H1 (cell line): ENCODE measurements around the gene POU4F2. TPM values are rescaled to one million over a fixed set of nuclear protein-coding genes. Genes with fewer than 3 reads are reported as not detected.

Experiments used
- CEBPB ChIP-seq: IDR thresholded peaks from 2 replicates; pipeline ENCODE4 v1.6.1; 2012; ENCODE audit warnings: low read depth, low read length
- CTBP2 ChIP-seq: IDR thresholded peaks from 2 replicates; pipeline ENCODE4 v1.7.0; 2011; ENCODE audit warnings: borderline replicate concordance, mild to moderate bottlenecking, moderate library complexity, mixed read lengths, low read length; ENCODE audit not compliant: insufficient read depth, insufficient read length
- EGR1 ChIP-seq: IDR thresholded peaks from 2 replicates; pipeline ENCODE4 v1.6.1; 2011; ENCODE audit warnings: low read depth, low read length, borderline replicate concordance
- EP300 ChIP-seq, 2 experiments: IDR thresholded peaks; 1 replicate in 1 of 2; 2 replicates in 1 of 2; pipeline ENCODE4 v1.6.1; 2011 to 2012; ENCODE audit warnings: low read depth in 2 of 2, low read length in 2 of 2, mild to moderate bottlenecking in 2 of 2, borderline replicate concordance in 1 of 2, inconsistent platforms in 1 of 2, moderate library complexity in 1 of 2
- HDAC6 ChIP-seq: IDR thresholded peaks from one replicate; pipeline ENCODE4 v1.7.1; 2012; ENCODE audit warnings: low read depth, mild to moderate bottlenecking, inconsistent platforms, low read length, moderate library complexity
- MAFK ChIP-seq: IDR thresholded peaks from 2 replicates; pipeline ENCODE4 v1.6.1; 2012; ENCODE audit warnings: low read depth, mild to moderate bottlenecking, improper control_type of control experiment, low read length
- RFX5 ChIP-seq: IDR thresholded peaks from 2 replicates; pipeline ENCODE4 v1.6.1; 2011; ENCODE audit warnings: low read depth, low read length, improper control_type of control experiment, borderline replicate concordance
- SAP30 ChIP-seq: fragments of 300-600 bp; sonication (generic); IDR thresholded peaks from 2 replicates; pipeline ENCODE4 v1.7.1; 2012; ENCODE audit warnings: low read length, moderate library complexity, mild to moderate bottlenecking, inconsistent platforms; ENCODE audit not compliant: insufficient read depth, insufficient replicate concordance
- SIRT6 ChIP-seq: IDR thresholded peaks from one replicate; pipeline ENCODE4 v1.7.1; 2012; ENCODE audit warnings: low read length, inconsistent platforms
- SP2 ChIP-seq: IDR thresholded peaks from 2 replicates; pipeline ENCODE4 v1.6.1; 2012; ENCODE audit warnings: mild to moderate bottlenecking, low read length, inconsistent platforms
- SRF ChIP-seq: IDR thresholded peaks from 2 replicates; pipeline ENCODE4 v1.6.1; 2011; ENCODE audit warnings: mild to moderate bottlenecking, low read depth, low read length, moderate library complexity
- SUZ12 ChIP-seq: fragments of 200-600 bp; sonication (generic); IDR thresholded peaks from 2 replicates; pipeline ENCODE4 v1.6.1; 2012; ENCODE audit warnings: mild to moderate bottlenecking, inconsistent platforms, low read length, moderate library complexity, mixed read lengths
- TBP ChIP-seq: IDR thresholded peaks from 2 replicates; pipeline ENCODE4 v1.6.1; 2011; ENCODE audit warnings: low read depth, low read length, improper control_type of control experiment
- YY1 ChIP-seq: IDR thresholded peaks from 2 replicates; pipeline ENCODE4 v1.6.1; 2011; ENCODE audit warnings: low read depth, mild to moderate bottlenecking, low read length
- polyA plus RNA-seq, 7 experiments: library from polyadenylated mRNA; depleted of rRNA in 3 of 7; stranded (reverse) in 5 of 7; unstranded in 2 of 7; fragments of >200 nt in 5 of 7; fragments of 200-250 nt in 2 of 7; gene quantifications; 1 replicate in 5 of 7; 2 replicates in 1 of 7; 4 replicates in 1 of 7; pipeline versions ENCODE4 v1.2.1 to v1.2.3, GENCODE V29; 2011 to 2013; ENCODE audit warnings: missing spikeins in 2 of 7, mixed read lengths in 2 of 7
- total RNA-seq: library from RNA; stranded (reverse); fragmentation: NEBNext Ultra II Directional; extraction: Animal tissue kit (Norgen Biotek cat#: 25700); gene quantifications from 2 replicates; pipeline ENCODE4 v1.2.1, GENCODE V29; 2021

Gene POU4F2
- total and polyA plus RNA-seq, 2 of the 8 experiments (the other 6 are each of a cell fraction or from before 2014, with no cell fraction given): not detected

GRCh38 chr4:146638786-146639505 lies at the start of gene POU4F2 (continued):
- TF ChIP-seq MAFK (no peak), SUZ12 (peak; percentile 37), EGR1 (peak; percentile 66; the same call in 1 of the 2 replicates), SP2 (no peak), CEBPB (no peak), RFX5 (no peak), YY1 (no peak), TBP (no peak), HDAC6 (no peak), EP300 (IDR thresholded peaks at IDR 0.05; ENCODE audit: borderline replicate concordance in 1 of 2, low read depth in 2 of 2, low read length in 2 of 2) (no peak), CTBP2 (peak; percentile 96), SRF (no peak), SIRT6 (no peak), SAP30 (no peak)
